HG03196 (cell line): ENCODE data around the gene PHACTR3.

Source experiments
- ATAC-seq: cut with Tn5 transposase; IDR thresholded peaks from one replicate; pipeline ENCODE4 v1.9.1; 2021; ENCODE audit not compliant: unreplicated experiment

Gene PHACTR3

DNA sequence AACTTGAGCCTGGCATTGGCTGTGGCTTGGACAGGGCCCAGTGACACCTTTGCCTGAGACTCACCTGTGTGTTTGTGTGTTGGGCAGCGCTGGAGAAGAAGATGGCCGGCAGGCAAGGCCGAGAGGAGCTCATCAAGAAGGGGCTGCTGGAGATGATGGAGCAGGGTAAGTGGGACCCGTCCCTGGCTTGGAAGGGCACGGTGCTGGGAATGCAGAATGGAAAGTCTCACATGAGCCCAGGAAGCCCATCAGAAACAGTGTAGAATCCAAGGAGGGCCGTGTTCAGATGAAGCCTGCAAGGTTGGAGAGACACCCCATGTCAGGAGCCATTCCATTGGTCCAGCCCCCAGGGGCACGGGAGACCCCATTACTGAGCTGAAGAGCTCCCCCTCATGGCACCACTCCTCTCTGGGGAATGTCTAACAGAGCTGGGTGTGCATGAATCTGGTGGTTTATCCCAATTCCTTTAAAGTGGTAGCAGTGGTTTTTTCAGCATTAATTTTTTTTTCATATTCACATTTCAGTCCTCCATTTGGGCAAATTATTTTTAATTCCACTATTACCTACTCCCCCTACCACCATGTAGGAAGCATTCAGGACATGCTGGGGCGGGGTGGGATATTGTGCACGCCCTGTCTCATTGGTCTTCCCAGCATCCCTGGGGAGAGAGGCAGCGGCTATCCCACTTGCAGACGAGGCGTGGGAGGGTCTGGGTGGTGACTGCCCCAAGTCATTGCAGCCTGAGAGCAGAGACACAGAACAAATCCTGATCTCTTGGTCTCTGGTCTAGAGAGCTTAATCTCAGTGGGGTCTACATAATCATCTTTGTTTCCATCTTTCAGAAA is 143.6 kb downstream of the PHACTR3 start:
- no peak for ATAC-seq

- no peak for ATAC-seq
Observed at GRCh38 chr20:59748619-59749191, 144.4 kb downstream of the PHACTR3 start.

DNA sequence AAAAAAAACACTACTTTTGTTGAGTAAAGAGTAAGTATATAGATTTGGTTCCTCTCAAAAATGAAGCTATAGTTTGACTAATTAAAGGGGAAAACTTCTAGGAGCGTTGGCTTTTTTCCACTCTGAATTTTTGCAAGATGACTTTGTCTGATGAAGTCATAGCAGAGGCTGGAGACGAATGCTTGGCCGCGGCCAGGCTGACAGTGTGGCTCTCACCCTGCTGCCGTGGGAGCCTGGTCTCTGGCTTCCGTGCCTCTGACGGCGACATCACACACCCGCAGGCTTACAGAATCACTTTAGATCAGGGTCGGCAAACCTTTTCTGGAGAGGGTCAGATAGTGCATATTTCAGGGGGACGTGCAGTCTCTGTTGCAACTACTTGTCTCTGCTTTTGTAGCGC is 145.0 kb downstream of the PHACTR3 start:
- no peak for ATAC-seq

GRCh38 chr20:59750209-59750840 is 146.0 kb downstream of the PHACTR3 start:
- no peak for ATAC-seq

DNA sequence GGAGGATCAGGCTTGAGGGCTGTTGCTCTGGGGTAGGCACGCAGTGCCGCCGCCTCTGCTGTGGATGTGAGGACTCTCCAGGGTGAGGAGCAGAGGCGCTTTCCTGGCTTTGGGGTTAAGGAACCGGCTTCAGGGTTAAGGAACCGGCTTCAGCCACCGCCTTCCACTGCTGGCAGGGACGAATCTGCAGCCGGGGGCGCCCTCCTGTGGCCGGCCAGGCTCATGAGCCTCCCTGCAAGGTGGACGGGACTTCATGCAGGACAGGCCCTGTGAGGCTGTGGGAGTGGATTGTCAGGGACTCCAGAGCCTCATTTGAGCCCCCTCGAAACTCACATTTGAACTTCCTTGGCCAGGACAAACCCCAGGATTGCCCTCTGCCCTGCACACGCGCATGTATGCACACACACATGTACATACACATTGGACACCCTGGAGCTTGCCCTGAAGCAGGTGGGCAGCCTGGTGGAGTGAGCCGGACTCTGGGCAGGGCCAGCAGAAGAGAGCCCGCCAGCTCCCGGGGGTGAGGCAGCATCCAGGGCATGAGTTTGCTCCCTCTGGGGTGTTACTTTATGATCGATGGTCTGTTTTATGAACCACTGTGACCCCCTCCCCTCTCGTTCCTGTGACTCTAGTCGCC is 146.9 kb downstream of the PHACTR3 start:
- ATAC-seq = peak; percentile 59

DNA sequence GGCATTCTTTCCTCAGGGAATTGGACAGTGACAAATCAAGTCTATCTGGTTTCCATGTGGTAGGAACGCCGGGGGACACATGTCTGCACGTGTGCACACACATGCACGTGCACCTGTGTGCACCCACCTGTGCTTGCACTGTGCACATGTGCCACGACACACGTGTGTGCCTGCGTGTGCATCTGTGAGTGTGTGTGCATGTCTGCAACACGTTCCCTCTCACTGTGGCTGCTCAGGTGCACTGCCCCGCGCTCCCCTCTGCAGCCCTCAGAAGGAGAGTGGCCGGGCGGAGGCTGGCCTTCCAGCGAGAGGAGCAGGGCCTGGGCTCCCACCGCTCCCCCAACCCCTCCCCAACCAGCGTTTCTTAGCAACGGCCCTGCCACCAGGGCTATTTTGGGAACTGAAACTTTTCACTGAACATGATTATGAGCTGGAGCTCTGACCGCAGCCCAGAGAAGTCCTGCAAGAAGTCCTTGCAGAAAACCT is 147.8 kb downstream of the PHACTR3 start:
- peak; percentile 70 for ATAC-seq

- no peak for ATAC-seq
Observed at GRCh38 chr20:59752704-59753460, 148.5 kb downstream of the PHACTR3 start.

- no peak for ATAC-seq
Observed at GRCh38 chr20:59753836-59754235, 149.5 kb downstream of the PHACTR3 start.

GRCh38 chr20:59754551-59754950 is 150.2 kb downstream of the PHACTR3 start:
- no peak for ATAC-seq

- ATAC-seq = no peak
Observed at GRCh38 chr20:59756241-59756640, 151.9 kb downstream of the PHACTR3 start.

DNA sequence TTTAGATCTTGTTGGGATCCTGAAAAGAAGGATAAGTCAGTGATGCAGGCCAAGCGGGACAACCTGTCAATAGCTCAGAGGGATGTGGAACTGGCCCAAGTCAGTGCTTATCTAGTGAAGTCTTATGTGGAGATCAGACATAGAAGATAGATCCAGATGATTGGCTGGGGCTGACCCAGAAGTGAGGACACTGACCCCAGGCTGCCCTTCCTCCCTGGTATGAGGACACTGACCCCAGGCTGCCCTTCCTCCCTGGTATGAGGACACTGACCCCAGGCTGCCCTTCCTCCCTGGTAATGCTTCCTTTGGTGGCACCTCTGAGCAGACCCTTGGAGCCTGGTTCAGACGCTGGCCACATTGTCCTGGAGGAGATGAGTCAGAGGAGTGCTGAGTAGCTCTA is 159.7 kb downstream of the PHACTR3 start:
- ATAC-seq = no peak

- no peak for ATAC-seq
Observed at GRCh38 chr20:59765599-59766177, 161.3 kb downstream of the PHACTR3 start.

DNA sequence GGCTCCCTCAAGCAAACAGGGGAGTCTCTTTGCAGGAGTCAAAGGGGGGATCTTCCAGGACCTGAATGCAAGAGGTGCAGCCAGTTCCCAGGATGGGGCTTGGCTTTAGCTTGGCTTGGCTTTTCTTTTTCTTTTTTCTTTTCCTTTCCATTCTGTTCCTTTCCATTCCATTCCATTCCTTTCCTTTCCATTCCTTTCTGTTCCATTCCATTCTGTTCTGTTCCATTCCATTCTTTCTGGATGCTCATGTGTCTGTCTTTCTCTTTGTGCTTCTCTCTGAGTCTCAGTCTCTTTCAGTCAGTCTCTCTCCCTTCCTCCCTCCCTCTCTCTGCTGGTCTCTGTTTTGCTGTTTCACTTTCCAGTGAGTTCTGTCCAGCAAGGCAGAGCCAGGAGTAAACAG is 163.3 kb downstream of the PHACTR3 start:
- ATAC-seq = no peak

DNA sequence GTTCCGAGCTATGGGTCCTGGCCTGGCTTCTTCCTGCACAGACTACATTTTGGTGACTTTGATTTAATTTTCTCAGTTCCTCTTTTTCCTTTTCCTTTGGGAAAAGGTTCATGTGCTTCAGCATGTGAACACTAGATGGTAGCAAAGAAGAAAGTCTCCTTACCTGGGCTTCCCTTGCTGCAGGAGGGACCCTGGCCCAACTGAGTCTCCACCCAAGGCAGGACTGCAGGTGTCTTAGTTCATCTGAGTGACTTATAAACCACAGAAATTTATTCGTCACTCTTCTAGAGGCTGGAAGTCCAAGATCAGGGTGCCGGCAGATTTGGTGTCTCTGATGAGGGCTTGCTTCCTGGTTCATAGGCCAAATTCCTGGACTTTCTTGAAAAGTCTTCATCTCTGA is 165.9 kb downstream of the PHACTR3 start:
- ATAC-seq = no peak

DNA sequence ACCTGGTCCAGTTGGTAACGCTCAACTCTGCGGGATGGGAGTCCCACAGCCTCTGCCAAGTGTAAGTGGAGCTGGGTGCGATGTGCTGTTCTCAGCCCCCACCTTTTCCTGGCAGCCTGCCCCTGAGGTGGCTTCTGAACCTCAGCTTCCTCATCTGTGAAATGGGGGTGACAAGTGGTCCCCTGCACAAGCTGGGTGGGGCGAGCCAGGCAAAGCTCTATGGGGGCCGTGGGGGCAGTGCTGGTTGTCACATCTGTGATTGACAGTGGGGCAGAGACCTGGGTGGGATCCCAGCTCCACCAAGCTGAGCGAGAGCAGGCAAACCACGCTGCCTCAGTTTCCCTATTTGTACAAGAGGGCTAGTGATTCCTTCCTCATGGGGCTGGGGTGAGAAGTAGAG is 166.5 kb downstream of the PHACTR3 start:
- no peak for ATAC-seq

DNA sequence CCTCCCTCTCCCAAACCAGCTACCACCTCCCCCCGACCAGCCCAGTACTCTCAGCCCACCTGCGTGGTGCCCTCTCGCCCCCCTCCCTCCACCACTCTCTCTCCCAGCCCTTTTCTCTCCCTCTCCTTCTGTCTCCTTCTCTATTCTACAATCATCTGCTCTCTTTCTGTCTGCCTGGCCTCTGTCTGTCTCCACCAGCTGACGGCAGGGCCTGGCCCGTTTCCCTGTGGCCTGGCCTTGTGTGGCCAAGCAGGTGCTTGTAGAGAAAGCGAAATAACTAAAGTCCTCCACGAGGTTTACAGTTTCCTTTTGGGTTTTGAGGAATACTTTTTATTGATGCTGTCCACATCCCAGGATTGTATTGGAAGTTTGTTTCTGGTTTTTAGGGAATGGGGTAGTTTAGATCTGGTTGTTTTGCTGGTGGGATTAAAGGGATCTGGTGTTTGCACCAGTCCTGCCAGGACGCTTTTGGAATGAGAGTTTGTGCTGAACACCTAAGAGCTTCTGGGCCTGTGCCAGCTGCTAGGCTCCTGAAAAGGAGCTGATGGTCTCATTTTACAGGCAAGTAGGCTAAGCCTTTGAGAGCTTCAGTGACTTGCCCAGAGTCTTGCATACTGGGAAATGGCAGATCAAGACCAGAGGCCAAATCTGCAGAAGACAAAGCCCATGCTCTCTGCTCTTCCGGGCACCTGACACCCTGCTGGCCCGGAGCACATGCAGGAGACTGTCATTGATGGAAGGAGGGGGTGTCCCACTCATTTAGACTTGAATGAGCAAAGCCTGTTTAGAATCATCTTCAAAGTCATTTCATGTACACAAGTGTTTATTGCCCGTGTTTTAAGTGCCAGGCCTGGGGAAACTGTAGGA is 167.4 kb downstream of the PHACTR3 start:
- ATAC-seq = no peak

- ATAC-seq = no peak
Observed at GRCh38 chr20:59772373-59772705, 168.0 kb downstream of the PHACTR3 start.

DNA sequence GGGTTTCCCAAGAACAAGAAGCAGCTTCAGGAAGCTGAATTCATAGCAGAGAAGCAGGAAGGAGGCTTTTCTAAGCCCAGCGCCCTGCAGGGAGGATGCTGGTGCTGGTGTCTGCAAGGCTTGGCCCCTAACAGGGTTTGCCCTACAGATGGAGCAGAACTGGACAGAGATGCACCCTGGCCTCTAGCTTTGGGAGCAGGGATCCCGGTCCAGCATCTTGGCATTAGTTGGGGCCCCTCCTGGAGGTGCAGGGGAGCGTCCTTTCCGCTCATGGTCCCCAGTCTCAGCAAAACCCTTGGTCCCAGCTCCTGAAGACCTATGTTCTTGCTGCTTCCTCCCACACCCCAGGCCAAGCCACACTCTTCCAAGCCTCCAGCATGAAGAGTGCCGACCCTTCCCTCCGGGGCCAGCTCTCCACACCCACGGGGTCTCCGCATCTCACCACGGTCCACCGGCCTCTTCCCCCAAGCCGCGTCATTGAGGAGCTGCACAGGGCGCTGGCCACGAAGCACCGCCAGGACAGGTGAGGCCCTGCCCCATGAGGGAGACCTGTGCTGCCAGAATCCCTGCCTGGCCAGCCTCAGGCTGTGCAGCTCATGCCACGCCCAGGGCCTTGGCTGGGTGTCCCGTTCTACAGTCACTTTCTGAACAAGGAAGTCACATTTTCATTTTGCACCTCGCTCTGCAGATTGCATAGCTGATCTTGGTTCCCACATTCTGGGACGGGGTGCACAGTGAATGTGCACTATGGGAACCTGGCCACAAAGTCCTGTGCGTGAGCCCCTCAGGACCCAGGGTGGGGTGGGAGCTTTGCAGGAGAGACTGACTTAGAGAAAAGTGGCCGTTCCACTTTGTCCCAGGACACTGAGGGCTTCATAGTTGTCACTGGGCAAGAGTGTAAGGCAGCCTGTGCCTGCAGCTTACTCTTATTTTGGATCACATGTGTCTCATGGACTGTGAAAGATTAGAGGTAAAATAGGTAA is 168.9 kb downstream of the PHACTR3 start:
- ATAC-seq = no peak
